Measurements from ENCODE around the gene FSTL3. TPM values are rescaled to one million over a fixed set of nuclear protein-coding genes. Genes with fewer than 3 reads are reported as not detected.

FSTL3 gene
- total RNA-seq, 2 donors from 2014 or later = 72.4 to 236 TPM

GRCh38 chr19:651991-652390 lies 24.2 kb upstream of the FSTL3 start:
- Histone ChIP-seq H3K36me3 (replicated peaks in 1 of 2; ENCODE audit: insufficient read depth in 1 of 2, low read depth in 2 of 2) (peaks cover 15 to 19% of the 10 kb centered on the region in 2 donors), H3K4me1 (peaks cover 2% of the 10 kb centered on the region), H3K4me3 (no peak overlapping the region), H3K27me3 (no peaks in the 10 kb centered on the region), H3K9me3 (no peaks in the 10 kb centered on the region), H3K27ac (no peak overlapping the region)
- ATAC-seq (no peak), DNase-seq (no peak)
- no peak for TF ChIP-seq POLR2A (IDR thresholded peaks at IDR 0.05)
- TF ChIP-seq CTCF (IDR thresholded peaks at IDR 0.05) = no peak
- 81 to 82% methylated on average over 4 to 17 of the region's 24 CpGs for WGBS, 2 donors
- intact Hi-C loops (cut with DNase I) = no loop called here

GRCh38 chr19:652467-653389 lies 23.5 kb upstream of the FSTL3 start:
- H3K36me3 ChIP-seq (replicated peaks in 1 of 2; ENCODE audit: insufficient read depth in 1 of 2, low read depth in 2 of 2) = peaks cover 15 to 16% of the 10 kb centered on the region in 2 donors
- TF ChIP-seq CTCF (IDR thresholded peaks at IDR 0.05) (no peak), POLR2A (IDR thresholded peaks at IDR 0.05) (no peak)
- H3K27ac ChIP-seq = no peak overlapping the region
- 91 to 94% methylated on average over 16 to 38 of the region's 54 CpGs for WGBS, 2 donors
- H3K27me3 ChIP-seq = no peaks in the 10 kb centered on the region
- ATAC-seq (no peak), DNase-seq (no peak)
- no peaks in the 10 kb centered on the region for H3K9me3 ChIP-seq
- H3K4me1 ChIP-seq = peaks cover 9% of the 10 kb centered on the region
- intact Hi-C loops (cut with DNase I) = no loop called here
- H3K4me3 ChIP-seq = no peak overlapping the region

- ATAC-seq (no peak), DNase-seq (no peak)
- Histone ChIP-seq H3K27ac (no peak overlapping the region), H3K4me1 (peaks cover 16% of the 10 kb centered on the region), H3K9me3 (no peaks in the 10 kb centered on the region), H3K36me3 (replicated peaks in 1 of 2; ENCODE audit: insufficient read depth in 1 of 2, low read depth in 2 of 2) (peaks cover 11 to 13% of the 10 kb centered on the region in 2 donors), H3K27me3 (no peaks in the 10 kb centered on the region), H3K4me3 (no peak overlapping the region)
- 90 to 98% methylated on average over 8 to 17 of the region's 17 CpGs for WGBS, 2 donors
- TF ChIP-seq POLR2A (IDR thresholded peaks at IDR 0.05) (no peak), CTCF (IDR thresholded peaks at IDR 0.05) (no peak)
- intact Hi-C loops (cut with DNase I) = no loop called here
Observed at GRCh38 chr19:653425-653824, 22.8 kb upstream of the FSTL3 start.

- no peaks in the 10 kb centered on the region for H3K9me3 ChIP-seq
- no peak overlapping the region for H3K4me3 ChIP-seq
- peaks cover 4 to 6% of the 10 kb centered on the region in 2 donors for H3K36me3 ChIP-seq (replicated peaks in 1 of 2; ENCODE audit: insufficient read depth in 1 of 2, low read depth in 2 of 2)
- intact Hi-C loops (cut with DNase I) = no loop called here
- H3K27me3 ChIP-seq = no peaks in the 10 kb centered on the region
- no peak for DNase-seq
- H3K27ac ChIP-seq = no peak overlapping the region
- ATAC-seq = no peak
- no peak for TF ChIP-seq POLR2A (IDR thresholded peaks at IDR 0.05)
- TF ChIP-seq CTCF (IDR thresholded peaks at IDR 0.05) = no peak
- peaks cover 39% of the 10 kb centered on the region for H3K4me1 ChIP-seq
- 79 to 92% methylated on average over 17 of the region's 17 CpGs for WGBS, 2 donors
Observed at GRCh38 chr19:655691-656090, 20.5 kb upstream of the FSTL3 start.
